ENCODE measurements around the gene SERAC1. TPM values are rescaled to one million over a fixed set of nuclear protein-coding genes. Genes with fewer than 3 reads are reported as not detected.

SERAC1 gene
- total RNA-seq, 3 donors from 2014 or later (not counting 1 experiment from before 2014, with no cell fraction given) = 2.1 to 3.0 (median 2.3) TPM

- Mint-ChIP-seq H3K4me1 (no peaks in the 10 kb centered on the region), H3K27ac (no peak overlapping the region), H3K27me3 (ENCODE audit: low read depth in 2 of 2) (no peaks in the 10 kb centered on the region), H3K9me3 (no peaks in the 10 kb centered on the region), H3K36me3 (no peaks in the 10 kb centered on the region), H3K4me3 (no peak overlapping the region)
- Histone ChIP-seq H3K4me1 (ENCODE audit: control insufficient read depth, insufficient read depth, low read length) (no peaks in the 10 kb centered on the region), H3K9me3 (ENCODE audit: control insufficient read depth, insufficient read depth, low read length) (no peaks in the 10 kb centered on the region), H3K4me3 (ENCODE audit: low read length) (no peak overlapping the region), H3K27me3 (ENCODE audit: control insufficient read depth, insufficient read depth, low read length) (no peaks in the 10 kb centered on the region), H3K36me3 (ENCODE audit: control insufficient read depth, insufficient read depth, low read length) (peaks cover 10% of the 10 kb centered on the region), H3K27ac (ENCODE audit: low read length) (no peak overlapping the region)
- DNase-seq = no peak
- 96% methylated on average over 5 of the region's 5 CpGs for WGBS (ENCODE audit: insufficient coverage)
- intact Hi-C loops (cut with micrococcal nuclease) = no loop called here
- ATAC-seq = no peak
- no peak for TF ChIP-seq CTCF (IDR thresholded peaks at IDR 0.05)
These were observed 57.1 kb downstream of the SERAC1 start for GRCh38 chr6:158110986-158111385.

- Mint-ChIP-seq H3K4me1 (no peaks in the 10 kb centered on the region), H3K9me3 (no peaks in the 10 kb centered on the region), H3K27me3 (ENCODE audit: low read depth in 2 of 2) (no peaks in the 10 kb centered on the region), H3K36me3 (no peaks in the 10 kb centered on the region), H3K4me3 (no peak overlapping the region), H3K27ac (no peak overlapping the region)
- Histone ChIP-seq H3K9me3 (ENCODE audit: control insufficient read depth, insufficient read depth, low read length) (no peaks in the 10 kb centered on the region), H3K4me1 (ENCODE audit: control insufficient read depth, insufficient read depth, low read length) (no peaks in the 10 kb centered on the region), H3K27me3 (ENCODE audit: control insufficient read depth, insufficient read depth, low read length) (no peaks in the 10 kb centered on the region), H3K4me3 (ENCODE audit: low read length) (no peak overlapping the region), H3K36me3 (ENCODE audit: control insufficient read depth, insufficient read depth, low read length) (peaks cover 10% of the 10 kb centered on the region), H3K27ac (ENCODE audit: low read length) (no peak overlapping the region)
- ATAC-seq = no peak
- TF ChIP-seq CTCF (IDR thresholded peaks at IDR 0.05) = no peak
- 100% methylated on average over 1 of the region's 2 CpGs for WGBS (ENCODE audit: insufficient coverage)
- DNase-seq = no peak
- intact Hi-C loops (cut with micrococcal nuclease) = no loop called here
These were observed 58.3 kb downstream of the SERAC1 start for GRCh38 chr6:158109748-158110147.

- 100% methylated on average over 1 of the region's 2 CpGs for WGBS (ENCODE audit: insufficient coverage)
- no peak overlapping the region for H3K27ac Mint-ChIP-seq
These were observed 63.4 kb downstream of the SERAC1 start for GRCh38 chr6:158104696-158105095.

More at GRCh38 chr6:158104696-158105095, 63.4 kb downstream of the SERAC1 start:
- Mint-ChIP-seq H3K4me3 (no peak overlapping the region), H3K4me1 (no peaks in the 10 kb centered on the region), H3K27me3 (ENCODE audit: low read depth in 2 of 2) (no peaks in the 10 kb centered on the region), H3K36me3 (peaks cover 8% of the 10 kb centered on the region), H3K9me3 (no peaks in the 10 kb centered on the region)
- H3K9me3 ChIP-seq (ENCODE audit: control insufficient read depth, insufficient read depth, low read length) = no peaks in the 10 kb centered on the region
- TF ChIP-seq CTCF (IDR thresholded peaks at IDR 0.05) = no peak
- H3K4me1 ChIP-seq (ENCODE audit: control insufficient read depth, insufficient read depth, low read length) = no peaks in the 10 kb centered on the region
- H3K27ac ChIP-seq (ENCODE audit: low read length) = no peak overlapping the region
- no peak for ATAC-seq
- DNase-seq = no peak
- no peaks in the 10 kb centered on the region for H3K27me3 ChIP-seq (ENCODE audit: control insufficient read depth, insufficient read depth, low read length)
- intact Hi-C loops (cut with micrococcal nuclease) = no loop called here
- H3K36me3 ChIP-seq (ENCODE audit: control insufficient read depth, insufficient read depth, low read length) = no peaks in the 10 kb centered on the region
- no peak overlapping the region for H3K4me3 ChIP-seq (ENCODE audit: low read length)
